Measurements from ENCODE around the gene ILRUN. TPM values are rescaled to one million over a fixed set of nuclear protein-coding genes. Genes with fewer than 3 reads are reported as not detected.

The ILRUN gene
- total RNA-seq, 1 experiment from 2014 or later = 64.6 TPM

GRCh38 chr6:34665019-34665418 is 31.5 kb downstream of the ILRUN start:
- Mint-ChIP-seq H3K27me3 (ENCODE audit: low read depth) (no peaks in the 10 kb centered on the region), H3K36me3 (ENCODE audit: insufficient read depth in 1 of 3, low read depth in 3 of 3) (no peaks in the 10 kb centered on the region), H3K9me3 (no peaks in the 10 kb centered on the region), H3K4me1 (peaks cover 13 to 27% of the 10 kb centered on the region in 2 experiments), H3K4me3 (no peak overlapping the region), H3K27ac (peak overlapping the region in 2 of 3 experiments; percentile 72 to 97; a peak in 1 of 7 replicates)
- H3K9ac ChIP-seq (ENCODE audit: extremely low read depth, insufficient read length, low read length) = no peak overlapping the region
- H2BK5ac ChIP-seq (ENCODE audit: insufficient read length, low read length) = no peak overlapping the region
- no peak overlapping the region for H2AFZ ChIP-seq (ENCODE audit: low read length)
- H4K8ac ChIP-seq (replicated peaks; ENCODE audit: insufficient read length, low read depth, low read length) = no peak overlapping the region
- no peak overlapping the region for H3K4me2 ChIP-seq (ENCODE audit: insufficient read depth, insufficient read length, low read length)
- no peak overlapping the region for H3K14ac ChIP-seq (ENCODE audit: insufficient read depth, low read length)
- no peak overlapping the region for H4K91ac ChIP-seq (ENCODE audit: insufficient read length, low read depth, low read length)
- no peak overlapping the region for H3T11ph ChIP-seq (ENCODE audit: low read length)
- no CpG with 5 or more reads among the region's 4 CpGs for WGBS (ENCODE audit: extremely low coverage, insufficient read length, low lambda C conversion rate)
- H4K20me1 ChIP-seq (ENCODE audit: control insufficient read depth, insufficient read depth, insufficient read length) = no peaks in the 10 kb centered on the region
- peaks cover 13% of the 10 kb centered on the region for H3K79me1 ChIP-seq (ENCODE audit: insufficient read depth, low read depth, low read length, poor library complexity, severe bottlenecking)
- no peak overlapping the region for H3K4ac ChIP-seq (ENCODE audit: low read depth, low read length)
- no peak for TF ChIP-seq CTCF (conservative IDR thresholded peaks at IDR 0.05)
- H3K56ac ChIP-seq (ENCODE audit: insufficient read length, low read depth, low read length) = no peak overlapping the region
- H2BK20ac ChIP-seq (ENCODE audit: low read depth, low read length, poor library complexity, severe bottlenecking) = no peak overlapping the region
- H3K27ac ChIP-seq (ENCODE audit: insufficient read length, low read depth, low read length) = no peak overlapping the region
- peaks cover 2% of the 10 kb centered on the region; the same call in 1 of the 2 replicates for H3K4me1 ChIP-seq (ENCODE audit: insufficient read depth, low read length)
- H2BK120ac ChIP-seq (ENCODE audit: low read depth, low read length, poor library complexity, severe bottlenecking) = no peak overlapping the region
- H3K79me2 ChIP-seq (ENCODE audit: insufficient read depth, low read length) = peaks cover 3% of the 10 kb centered on the region; the same call in 1 of the 2 replicates
- H4K5ac ChIP-seq (ENCODE audit: insufficient read length, low read depth, low read length) = no peak overlapping the region
- H3K23ac ChIP-seq (ENCODE audit: insufficient read length, low read depth, low read length) = no peak overlapping the region
- no peaks in the 10 kb centered on the region for H3K27me3 ChIP-seq (ENCODE audit: insufficient read depth, low read length)
- DNase-seq = no peak
- H2BK12ac ChIP-seq (ENCODE audit: insufficient read length, low read depth, low read length) = no peak overlapping the region
- H3K23me2 ChIP-seq (ENCODE audit: insufficient read length, low read depth, low read length, poor library complexity, severe bottlenecking) = no peaks in the 10 kb centered on the region
- H3K9me3 ChIP-seq (ENCODE audit: control insufficient read depth, low read depth, low read length) = no peaks in the 10 kb centered on the region
- no peak overlapping the region for H3K18ac ChIP-seq (ENCODE audit: insufficient read length, low read depth, low read length)
- H2BK15ac ChIP-seq (ENCODE audit: low read depth, low read length) = no peak overlapping the region
- H2AK5ac ChIP-seq (ENCODE audit: insufficient read length, low read length) = no peak overlapping the region
